DND-41 (cell line): Measurements from ENCODE around the gene C19orf73.

Experiments used
- ATAC-seq: fragments of 200-7000 bp; cut with Tn5 transposase; 3 replicates; pipeline ENCODE4 v1.9.1; 2021; ENCODE audit warnings: low read depth; ENCODE audit not compliant: insufficient read depth
- DNase-seq: peaks from one replicate; pipeline ENCODE4 v3.0.0-alpha.2; 2020
- H2AFZ ChIP-seq: 2 replicates; pipeline ENCODE4 v1.6.0; 2012; ENCODE audit warnings: low read depth, low read length
- H3K27ac ChIP-seq: 2 replicates; pipeline ENCODE4 v1.5.1; 2012; ENCODE audit warnings: low read length, inconsistent platforms
- H3K27me3 ChIP-seq: fragments of 200-600 bp; sonication (generic); 2 replicates; pipeline ENCODE4 v1.6.0; 2012; ENCODE audit warnings: low read length, mild to moderate bottlenecking, inconsistent platforms; ENCODE audit not compliant: insufficient read depth, poor library complexity
- H3K36me3 ChIP-seq: 2 replicates; pipeline ENCODE4 v1.5.1; 2012; ENCODE audit warnings: low read length, inconsistent platforms; ENCODE audit not compliant: insufficient read depth
- H3K4me1 ChIP-seq: 2 replicates; pipeline ENCODE4 v1.5.1; 2012; ENCODE audit warnings: mild to moderate bottlenecking, low read length; ENCODE audit not compliant: insufficient read depth
- H3K4me2 ChIP-seq: 2 replicates; pipeline ENCODE4 v1.6.0; 2012; ENCODE audit warnings: mild to moderate bottlenecking, moderate library complexity, low read length, inconsistent platforms; ENCODE audit not compliant: insufficient read depth
- H3K4me3 ChIP-seq, 2 experiments: fragments of 200-600 bp in 1 of 2; shearing (Covaris generic) in 1 of 2; 2 replicates each; pipeline ENCODE4 v1.5.1; 2012 to 2016; ENCODE audit warnings: inconsistent platforms in 2 of 2, low read length in 2 of 2, mild to moderate bottlenecking in 2 of 2, low read depth in 1 of 2, moderate library complexity in 1 of 2
- H3K79me2 ChIP-seq: 2 replicates; pipeline ENCODE4 v1.6.0; 2012; ENCODE audit warnings: low read length, inconsistent platforms; ENCODE audit not compliant: insufficient read depth
- H3K9ac ChIP-seq: 2 replicates; pipeline ENCODE4 v1.6.0; 2012; ENCODE audit warnings: low read depth, mild to moderate bottlenecking, inconsistent platforms, low read length, moderate library complexity
- H3K9me3 ChIP-seq: 2 replicates; pipeline ENCODE4 v1.5.1; 2012; ENCODE audit warnings: low read length, moderate library complexity, mild to moderate bottlenecking, inconsistent platforms; ENCODE audit not compliant: insufficient read depth, severe bottlenecking
- H4K20me1 ChIP-seq: 2 replicates; pipeline ENCODE4 v1.6.0; 2012; ENCODE audit warnings: low read length; ENCODE audit not compliant: insufficient read depth
- EZH2 ChIP-seq: IDR thresholded peaks from 3 replicates; pipeline ENCODE4 v1.6.1; 2012; ENCODE audit warnings: borderline replicate concordance, low read depth, mild to moderate bottlenecking, moderate library complexity, low read length, inconsistent platforms; ENCODE audit not compliant: severe bottlenecking
- TF ChIP-seq, protein P1 (sequence below): IDR thresholded peaks from 2 replicates; pipeline ENCODE4 v1.5.1; 2012; ENCODE audit warnings: borderline replicate concordance, low read length, moderate library complexity, mild to moderate bottlenecking; ENCODE audit not compliant: poor library complexity, severe bottlenecking; ENCODE audit errors: extremely low read depth

The C19orf73 gene

DNA sequence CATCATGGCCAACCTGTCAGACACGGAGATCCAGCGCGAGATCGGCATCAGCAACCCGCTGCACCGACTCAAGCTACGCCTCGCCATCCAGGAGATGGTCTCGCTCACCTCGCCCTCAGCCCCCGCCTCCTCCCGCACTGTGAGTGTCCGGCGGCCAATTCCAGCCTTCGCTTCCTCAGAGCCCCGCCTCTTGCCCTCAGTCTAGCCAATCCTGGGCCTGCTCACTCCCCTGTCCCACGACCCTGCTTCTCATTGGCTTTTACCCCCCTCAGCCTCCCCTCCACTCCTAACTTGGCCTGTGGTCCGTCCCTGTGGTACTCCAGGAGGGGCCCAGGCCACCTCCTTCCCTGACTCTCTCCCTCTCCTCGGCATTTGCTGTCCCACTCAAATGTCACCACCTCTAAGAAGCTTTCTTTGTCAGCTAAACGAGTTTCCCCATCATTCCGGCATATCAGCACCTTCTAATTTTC lies 24.0 kb upstream of the C19orf73 start:
- DNase-seq (no peak), ATAC-seq (0 out of 3 replicates have a peak, but pooled peaks have one; percentile 26)
- Histone ChIP-seq H3K4me2 (no peak overlapping the region), H4K20me1 (no peaks in the 10 kb centered on the region; the same call in 1 of the 2 replicates), H3K9me3 (no peaks in the 10 kb centered on the region), H3K4me1 (peaks cover 4% of the 10 kb centered on the region), H3K27me3 (no peaks in the 10 kb centered on the region), H3K27ac (no peak overlapping the region), H2AFZ (no peak overlapping the region), H3K79me2 (no peaks in the 10 kb centered on the region), H3K36me3 (peaks cover 11% of the 10 kb centered on the region; the same call in 1 of the 2 replicates), H3K9ac (no peak overlapping the region), H3K4me3 (no peak overlapping the region)
- TF ChIP-seq, protein P1, sequence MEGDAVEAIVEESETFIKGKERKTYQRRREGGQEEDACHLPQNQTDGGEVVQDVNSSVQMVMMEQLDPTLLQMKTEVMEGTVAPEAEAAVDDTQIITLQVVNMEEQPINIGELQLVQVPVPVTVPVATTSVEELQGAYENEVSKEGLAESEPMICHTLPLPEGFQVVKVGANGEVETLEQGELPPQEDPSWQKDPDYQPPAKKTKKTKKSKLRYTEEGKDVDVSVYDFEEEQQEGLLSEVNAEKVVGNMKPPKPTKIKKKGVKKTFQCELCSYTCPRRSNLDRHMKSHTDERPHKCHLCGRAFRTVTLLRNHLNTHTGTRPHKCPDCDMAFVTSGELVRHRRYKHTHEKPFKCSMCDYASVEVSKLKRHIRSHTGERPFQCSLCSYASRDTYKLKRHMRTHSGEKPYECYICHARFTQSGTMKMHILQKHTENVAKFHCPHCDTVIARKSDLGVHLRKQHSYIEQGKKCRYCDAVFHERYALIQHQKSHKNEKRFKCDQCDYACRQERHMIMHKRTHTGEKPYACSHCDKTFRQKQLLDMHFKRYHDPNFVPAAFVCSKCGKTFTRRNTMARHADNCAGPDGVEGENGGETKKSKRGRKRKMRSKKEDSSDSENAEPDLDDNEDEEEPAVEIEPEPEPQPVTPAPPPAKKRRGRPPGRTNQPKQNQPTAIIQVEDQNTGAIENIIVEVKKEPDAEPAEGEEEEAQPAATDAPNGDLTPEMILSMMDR = no peak

DNA sequence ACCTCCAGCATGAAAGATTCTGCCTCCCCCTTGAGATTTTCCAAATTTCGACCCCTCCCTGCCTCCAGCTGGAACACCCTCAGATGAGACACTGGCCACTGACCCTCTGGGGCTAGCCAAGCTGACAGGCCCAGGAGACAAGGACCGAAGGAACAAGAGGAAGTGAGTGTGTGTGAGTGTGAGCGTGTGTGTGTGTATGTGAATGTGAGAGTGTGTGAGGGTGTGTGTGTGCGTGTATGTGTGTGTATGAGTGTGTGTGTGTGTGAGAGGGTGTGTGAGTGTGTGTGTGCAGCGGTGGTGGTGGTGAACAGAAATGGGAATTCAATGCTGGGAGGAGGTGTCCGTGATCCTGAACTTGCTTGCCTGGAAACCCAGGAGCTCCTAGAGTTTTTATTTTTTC lies 22.4 kb upstream of the C19orf73 start:
- no peak overlapping the region for H3K9ac ChIP-seq
- peaks cover 4% of the 10 kb centered on the region for H3K4me1 ChIP-seq
- H3K4me2 ChIP-seq = no peak overlapping the region
- H4K20me1 ChIP-seq = no peaks in the 10 kb centered on the region
- no peak for TF ChIP-seq EZH2
- TF ChIP-seq, protein P1 = no peak
- no peaks in the 10 kb centered on the region for H3K79me2 ChIP-seq
- no peaks in the 10 kb centered on the region for H3K9me3 ChIP-seq
- H3K27me3 ChIP-seq = no peaks in the 10 kb centered on the region
- no peak overlapping the region for H3K27ac ChIP-seq
- H3K36me3 ChIP-seq = peaks cover 18% of the 10 kb centered on the region
- no peak overlapping the region for H2AFZ ChIP-seq
- no peak for ATAC-seq
- no peak overlapping the region for H3K4me3 ChIP-seq
- no peak for DNase-seq

DNA sequence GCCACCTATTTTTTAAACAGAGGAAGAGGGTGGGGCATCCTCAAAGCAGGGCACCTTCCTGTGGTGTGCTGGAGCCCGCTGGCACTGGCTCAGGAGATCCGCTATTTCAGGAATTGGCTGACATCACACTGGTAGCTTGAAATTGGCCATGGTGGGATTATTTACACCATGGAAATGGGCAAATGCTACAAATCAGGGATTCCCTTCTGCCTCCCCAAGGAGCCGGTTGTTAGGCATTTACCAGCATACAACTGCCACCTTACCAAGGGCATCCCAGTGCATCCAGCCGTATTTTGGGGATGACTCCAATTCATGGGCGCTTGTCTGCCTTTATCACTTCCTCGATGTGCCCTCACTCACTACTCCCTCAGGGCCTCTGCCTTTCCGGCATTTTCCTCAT lies 22.0 kb upstream of the C19orf73 start:
- H3K4me1 ChIP-seq = peaks cover 4% of the 10 kb centered on the region
- ATAC-seq = no peak
- H3K9ac ChIP-seq = no peak overlapping the region
- no peak overlapping the region for H3K4me3 ChIP-seq
- H3K79me2 ChIP-seq = no peaks in the 10 kb centered on the region
- no peaks in the 10 kb centered on the region for H3K27me3 ChIP-seq
- H4K20me1 ChIP-seq = no peaks in the 10 kb centered on the region
- peaks cover 21% of the 10 kb centered on the region for H3K36me3 ChIP-seq
- H2AFZ ChIP-seq = no peak overlapping the region
- DNase-seq = no peak
- TF ChIP-seq, protein P1 = no peak
- TF ChIP-seq EZH2 = no peak
- no peak overlapping the region for H3K4me2 ChIP-seq
- no peak overlapping the region for H3K27ac ChIP-seq
- no peaks in the 10 kb centered on the region for H3K9me3 ChIP-seq

DNA sequence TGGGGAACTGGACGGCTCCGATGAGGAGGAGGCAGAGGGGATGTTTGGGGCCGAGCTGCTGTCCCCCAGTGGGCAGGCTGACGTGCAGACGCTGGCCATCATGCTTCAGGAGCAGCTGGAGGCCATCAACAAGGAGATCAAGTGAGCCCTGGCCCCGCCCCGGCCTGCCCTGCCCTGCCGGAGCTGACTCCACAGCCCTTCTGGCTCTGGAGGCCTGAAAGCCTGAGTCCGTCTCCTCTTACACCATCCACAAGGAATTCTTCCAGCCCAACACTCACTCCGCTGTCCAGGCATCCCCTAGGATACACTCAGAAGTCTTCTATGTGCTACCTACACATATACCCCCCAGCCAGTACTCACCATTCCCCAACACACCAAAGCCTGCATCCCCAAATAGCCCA lies 17.8 kb upstream of the C19orf73 start:
- Histone ChIP-seq H3K4me1 (no peaks in the 10 kb centered on the region), H3K4me2 (no peak overlapping the region), H3K27ac (no peak overlapping the region), H3K27me3 (no peaks in the 10 kb centered on the region), H3K9ac (no peak overlapping the region), H3K4me3 (no peak overlapping the region), H4K20me1 (peaks cover 3% of the 10 kb centered on the region; the same call in 1 of the 2 replicates), H3K9me3 (no peaks in the 10 kb centered on the region), H2AFZ (no peak overlapping the region), H3K36me3 (peaks cover 39% of the 10 kb centered on the region), H3K79me2 (no peaks in the 10 kb centered on the region)
- ATAC-seq (no peak), DNase-seq (no peak)
- TF ChIP-seq EZH2 = no peak
- TF ChIP-seq, protein P1 = no peak
